Omental fat pad (tissue), 4 donors: ENCODE data around the gene TEX51. TPM values are rescaled to one million over a fixed set of nuclear protein-coding genes. Genes with fewer than 3 reads are reported as not detected.

ENCODE experiments used
- ATAC-seq: fragments of 150-250 bp; one replicate; pipeline ENCODE4 v1.9.1; 2016; ENCODE audit warnings: mild to moderate bottlenecking, moderate library complexity; ENCODE audit not compliant: low FRiP score
- DNase-seq: peaks from one replicate; pipeline ENCODE4 v3.0.0-alpha.2; 2019; ENCODE audit warnings: low spot score
- CTCF ChIP-seq, 3 donors: fragments of 450-650 bp; IDR thresholded peaks; one replicate each; pipeline ENCODE4 v1.5.1; 2016 to 2017; ENCODE audit warnings: antibody characterized with exemption in 3 of 3, mild to moderate bottlenecking in 3 of 3, moderate library complexity in 2 of 3
- total RNA-seq, 4 donors: library from RNA; depleted of rRNA; stranded (reverse); fragments of >200 nt; gene quantifications; one replicate each; pipeline ENCODE4 v1.1.0, GENCODE V29; 2016

The TEX51 gene
- total RNA-seq, 4 donors from 2014 or later, result not detected

GRCh38 chr2:126909781-126910180 is 11.1 kb downstream of the TEX51 start:
- TF ChIP-seq CTCF (IDR thresholded peaks at IDR 0.05), result no peak
- no peak for DNase-seq
- no peak for ATAC-seq

GRCh38 chr2:126910637-126911036 is 11.9 kb downstream of the TEX51 start:
- ATAC-seq (no peak), DNase-seq (no peak)
- TF ChIP-seq CTCF (IDR thresholded peaks at IDR 0.05), result no peak

GRCh38 chr2:126911111-126911796 is 12.6 kb downstream of the TEX51 start:
- TF ChIP-seq CTCF (IDR thresholded peaks at IDR 0.05), result no peak
- DNase-seq (no peak), ATAC-seq (no peak)

- no peak for ATAC-seq
- no peak for TF ChIP-seq CTCF (IDR thresholded peaks at IDR 0.05)
- DNase-seq, result no peak
Measured at GRCh38 chr2:126912201-126912600, 13.5 kb downstream of the TEX51 start.

GRCh38 chr2:126913329-126913728 is 14.6 kb downstream of the TEX51 start:
- ATAC-seq (no peak), DNase-seq (no peak)
- TF ChIP-seq CTCF (IDR thresholded peaks at IDR 0.05), result no peak

GRCh38 chr2:126913881-126914615 is 15.4 kb downstream of the TEX51 start:
- TF ChIP-seq CTCF (IDR thresholded peaks at IDR 0.05), result no peak
- no peak for DNase-seq
- no peak for ATAC-seq
